Adrenal gland (tissue), 5 donors: ENCODE data around the gene RTN4.

ENCODE experiments used
- CTCF ChIP-seq, 6 experiments: fragments of 450-650 bp in 4 of 6; fragments of 200-600 bp in 2 of 6; sonication (generic) in 1 of 6; IDR thresholded peaks; 1 replicate in 5 of 6; 2 replicates in 1 of 6; pipeline versions ENCODE4 v1.5.1 to v1.8.0; 2016 to 2021; ENCODE audit warnings: antibody characterized with exemption in 6 of 6, mild to moderate bottlenecking in 2 of 6, moderate library complexity in 1 of 6
- POLR2A ChIP-seq, 2 donors: fragments of 450-650 bp; IDR thresholded peaks; one replicate each; pipeline ENCODE4 v1.6.1; 2017; ENCODE audit warnings: antibody characterized with exemption in 2 of 2, mild to moderate bottlenecking in 2 of 2, moderate library complexity in 1 of 2
- donor health status: DM: no; HTN: no; CAD: no.

GRCh38 chr2:54999182-54999581 lies 51.1 kb downstream of the RTN4 start:
- TF ChIP-seq CTCF (IDR thresholded peaks at IDR 0.05) = no peak
- no peak for TF ChIP-seq POLR2A (IDR thresholded peaks at IDR 0.05)
